K562 (cell line): Measurements from ENCODE around the gene ALOXE3. TPM values are rescaled to one million over a fixed set of nuclear protein-coding genes. Genes with fewer than 3 reads are reported as not detected.

Source experiments
- CBX5 ChIP-seq: IDR thresholded peaks from 2 replicates; pipeline ENCODE4 v1.6.1; 2014; ENCODE audit warnings: low read depth, borderline replicate concordance
- ETV6 ChIP-seq, 3 experiments: fragments of 150-350 bp in 1 of 3; sonication (generic) in 1 of 3; formaldehyde crosslinking in 1 of 3; IDR thresholded peaks; 2 replicates each; pipeline versions ENCODE4 v1.6.1 to v1.8.0; 2014 to 2022; ENCODE audit warnings: borderline replicate concordance in 2 of 3, low read depth in 2 of 3, antibody characterized with exemption in 1 of 3, low read length in 1 of 3, mild to moderate bottlenecking in 1 of 3, missing genetic modification reagents in 1 of 3
- GATA2 ChIP-seq: sonication (generic); formaldehyde crosslinking; IDR thresholded peaks from 2 replicates; pipeline ENCODE4 v1.4.0; 2020; ENCODE audit warnings: mild to moderate bottlenecking, missing genetic modification reagents
- IFI16 ChIP-seq: fragments of 250-450 bp; sonication (Bioruptor Pico); IDR thresholded peaks from 2 replicates; pipeline ENCODE4 v2.1.2; 2022; ENCODE audit warnings: mild to moderate bottlenecking, inconsistent platforms
- ILK ChIP-seq: fragments of 450-650 bp; IDR thresholded peaks from 2 replicates; pipeline ENCODE4 v1.6.1; 2016; ENCODE audit warnings: missing genetic modification characterization, low read depth, mild to moderate bottlenecking, missing compliant biosample characterization, moderate library complexity, borderline replicate concordance
- MBD2 ChIP-seq: sonication (generic); IDR thresholded peaks from 2 replicates; pipeline ENCODE4 v1.6.1; 2016; ENCODE audit warnings: low read depth, borderline replicate concordance
- MCM2 ChIP-seq: fragments of 450-650 bp; IDR thresholded peaks from 2 replicates; pipeline ENCODE4 v1.6.1; 2017; ENCODE audit warnings: low read depth, mild to moderate bottlenecking
- MTF1 ChIP-seq: fragments of 250-450 bp; sonication (Bioruptor Pico); IDR thresholded peaks from 2 replicates; pipeline ENCODE4 v1.9.0; 2021; ENCODE audit warnings: moderate library complexity, mild to moderate bottlenecking, inconsistent platforms, borderline replicate concordance
- MYNN ChIP-seq, 2 experiments: sonication (generic); formaldehyde crosslinking in 1 of 2; IDR thresholded peaks; 2 replicates each; pipeline versions ENCODE4 v1.5.0 to v1.6.1; 2016 to 2020; ENCODE audit warnings: antibody characterized with exemption in 1 of 2, missing genetic modification reagents in 1 of 2
- NFE2L1 ChIP-seq: fragments of 450-650 bp; IDR thresholded peaks from 2 replicates; pipeline ENCODE4 v1.6.1; 2016; ENCODE audit warnings: missing genetic modification characterization, low read depth, mild to moderate bottlenecking, missing compliant biosample characterization, moderate library complexity, borderline replicate concordance
- POLR2AphosphoS2 ChIP-seq: IDR thresholded peaks from 2 replicates; pipeline ENCODE4 v1.6.1; 2012; ENCODE audit warnings: low read length, improper control_type of control experiment
- RAD21 ChIP-seq, 2 experiments: fragments of 250-450 bp in 1 of 2; fragments of 450-650 bp in 1 of 2; sonication (Bioruptor Pico) in 1 of 2; formaldehyde crosslinking in 1 of 2; IDR thresholded peaks in 1 of 2; conservative IDR thresholded peaks in 1 of 2; 2 replicates each; pipeline versions ENCODE4 v1.4.0 to v1.8.0; 2020 to 2022; ENCODE audit warnings: mild to moderate bottlenecking in 2 of 2, moderate library complexity in 1 of 2
- RBM15 ChIP-seq: fragments of 200-400 bp; formaldehyde crosslinking; IDR thresholded peaks from 2 replicates; pipeline ENCODE4 v1.6.1; 2018; ENCODE audit warnings: mild to moderate bottlenecking, low read length, moderate library complexity; ENCODE audit not compliant: insufficient read depth
- RBM17 ChIP-seq: fragments of 200-400 bp; formaldehyde crosslinking; IDR thresholded peaks from 2 replicates; pipeline ENCODE4 v1.6.1; 2017; ENCODE audit warnings: low read depth, mild to moderate bottlenecking, low read length, borderline replicate concordance
- RFX1 ChIP-seq: fragments of 450-650 bp; IDR thresholded peaks from 2 replicates; pipeline ENCODE4 v1.6.1; 2016; ENCODE audit warnings: mild to moderate bottlenecking, moderate library complexity
- SRSF9 ChIP-seq: fragments of 200-400 bp; formaldehyde crosslinking; IDR thresholded peaks from 2 replicates; pipeline ENCODE4 v1.6.1; 2017; ENCODE audit warnings: low read depth, low read length, borderline replicate concordance
- TFAM ChIP-seq: fragments of 250-450 bp; sonication (Bioruptor Pico); conservative IDR thresholded peaks from 2 replicates; pipeline ENCODE4 v1.5.0; 2021; ENCODE audit warnings: mild to moderate bottlenecking, moderate library complexity
- TGIF2 ChIP-seq: sonication (generic); formaldehyde crosslinking; IDR thresholded peaks from 2 replicates; pipeline ENCODE4 v1.8.1; 2022; ENCODE audit warnings: mild to moderate bottlenecking, missing genetic modification reagents, moderate library complexity
- YY1 ChIP-seq, 3 experiments: IDR thresholded peaks; 2 replicates each; pipeline ENCODE4 v1.6.1; 2011; ENCODE audit warnings: low read length in 2 of 3, mild to moderate bottlenecking in 2 of 3, moderate library complexity in 2 of 3, borderline replicate concordance in 1 of 3, control low read depth in 1 of 3, low read depth in 1 of 3; ENCODE audit not compliant: insufficient read depth in 3 of 3, insufficient replicate concordance in 2 of 3, control insufficient read depth in 1 of 3, insufficient read length in 1 of 3; ENCODE audit errors: extremely low read depth in 1 of 3
- ZBTB43 ChIP-seq: sonication (generic); formaldehyde crosslinking; IDR thresholded peaks from 2 replicates; pipeline ENCODE4 v1.8.0; 2023; ENCODE audit warnings: mild to moderate bottlenecking, missing genetic modification reagents
- ZBTB49 ChIP-seq: sonication (generic); formaldehyde crosslinking; IDR thresholded peaks from 2 replicates; pipeline ENCODE4 v1.8.0; 2022; ENCODE audit warnings: missing genetic modification reagents, mild to moderate bottlenecking, borderline replicate concordance
- ZNF232 ChIP-seq: sonication (generic); formaldehyde crosslinking; IDR thresholded peaks from 2 replicates; pipeline ENCODE4 v1.8.0; 2022; ENCODE audit warnings: mild to moderate bottlenecking, missing genetic modification reagents
- polyA plus RNA-seq, 8 experiments: library from polyadenylated mRNA; depleted of rRNA in 4 of 8; stranded (reverse) in 5 of 8; unstranded in 3 of 8; fragments of >200 nt; fragmentation: Nextera tagmentation in 2 of 8; fragmentation: Illumina TruSeq in 1 of 8; extraction: Ambion mirVana in 2 of 8; extraction: Trizol in 1 of 8; gene quantifications; 2 replicates each; pipeline versions ENCODE4 v1.2.1 to v1.2.3, GENCODE V29; 2011 to 2014; ENCODE audit warnings: inconsistent platforms in 1 of 8, missing spikeins in 1 of 8
- total RNA-seq, 7 experiments: library from RNA; depleted of rRNA in 6 of 7; stranded (reverse); fragments of >200 nt in 6 of 7; fragmentation: Illumina TruSeq in 2 of 7; extraction: Trizol in 2 of 7; gene quantifications; 2 replicates each; pipeline versions ENCODE4 v1.2.1 to v1.2.3, GENCODE V29; 2011 to 2021; ENCODE audit warnings: low replicate concordance in 1 of 7
- TF ChIP-seq, protein P1 (sequence below): fragments of 250-450 bp; sonication (Bioruptor Pico); IDR thresholded peaks from 2 replicates; pipeline ENCODE4 v1.6.1; 2021; ENCODE audit warnings: mild to moderate bottlenecking

Gene ALOXE3
- total and polyA plus RNA-seq, 9 of the 15 experiments (the other 6 are each of a cell fraction or from before 2014, with no cell fraction given): 0.04 TPM; not detected in 8

GRCh38 chr17:8138672-8139371 is 20.5 kb upstream of the ALOXE3 start (continued):
- TF ChIP-seq GATA2 (no peak), RBM17 (no peak), MCM2 (no peak), TFAM (CRISPR knock-in tag) (no peak), IFI16 (CRISPR knock-in tag) (no peak), RAD21 (CRISPR knock-in tag; conservative IDR thresholded peaks at IDR 0.05 in 1 of 2, IDR thresholded peaks at IDR 0.05 in 1 of 2) (peak; percentile 75 to 77), RBM15 (no peak), RFX1 (no peak), ZBTB49 (CRISPR knock-in tag) (0 out of 2 replicates have a peak, but pooled peaks have one; percentile 11), TGIF2 (CRISPR knock-in tag) (no peak), ETV6 (IDR thresholded peaks at IDR 0.05; ENCODE audit: borderline replicate concordance in 1 of 2, low read depth in 2 of 2, low read length in 1 of 2) (no peak), ETV6 (CRISPR knock-in tag; IDR thresholded peaks at IDR 0.05; ENCODE audit: borderline replicate concordance) (no peak; the same call in 1 of the 2 replicates), MBD2 (peak; percentile 33; the same call in 1 of the 2 replicates), ZBTB43 (CRISPR knock-in tag) (no peak), POLR2AphosphoS2 (no peak), ILK (no peak), NFE2L1 (tag) (no peak), CBX5 (no peak), YY1 (IDR thresholded peaks at IDR 0.05; ENCODE audit: borderline replicate concordance in 1 of 3, control insufficient read depth in 1 of 3, extremely low read depth in 1 of 3, insufficient read depth in 3 of 3, insufficient read length in 1 of 3, insufficient replicate concordance in 2 of 3, low read depth in 1 of 3, low read length in 2 of 3) (peak in 2 of 3 experiments; percentile 48 to 55), MYNN (IDR thresholded peaks at IDR 0.05) (no peak), MYNN (CRISPR knock-in tag; IDR thresholded peaks at IDR 0.05) (no peak), ZNF232 (CRISPR knock-in tag) (no peak), MTF1 (no peak), SRSF9 (no peak)
- TF ChIP-seq, protein P1, sequence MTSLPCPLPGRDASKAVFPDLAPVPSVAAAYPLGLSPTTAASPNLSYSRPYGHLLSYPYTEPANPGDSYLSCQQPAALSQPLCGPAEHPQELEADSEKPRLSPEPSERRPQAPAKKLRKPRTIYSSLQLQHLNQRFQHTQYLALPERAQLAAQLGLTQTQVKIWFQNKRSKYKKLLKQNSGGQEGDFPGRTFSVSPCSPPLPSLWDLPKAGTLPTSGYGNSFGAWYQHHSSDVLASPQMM (CRISPR knock-in tag): no peak
